ENCODE results near the gene PSMD9.

PSMD9 gene

DNA sequence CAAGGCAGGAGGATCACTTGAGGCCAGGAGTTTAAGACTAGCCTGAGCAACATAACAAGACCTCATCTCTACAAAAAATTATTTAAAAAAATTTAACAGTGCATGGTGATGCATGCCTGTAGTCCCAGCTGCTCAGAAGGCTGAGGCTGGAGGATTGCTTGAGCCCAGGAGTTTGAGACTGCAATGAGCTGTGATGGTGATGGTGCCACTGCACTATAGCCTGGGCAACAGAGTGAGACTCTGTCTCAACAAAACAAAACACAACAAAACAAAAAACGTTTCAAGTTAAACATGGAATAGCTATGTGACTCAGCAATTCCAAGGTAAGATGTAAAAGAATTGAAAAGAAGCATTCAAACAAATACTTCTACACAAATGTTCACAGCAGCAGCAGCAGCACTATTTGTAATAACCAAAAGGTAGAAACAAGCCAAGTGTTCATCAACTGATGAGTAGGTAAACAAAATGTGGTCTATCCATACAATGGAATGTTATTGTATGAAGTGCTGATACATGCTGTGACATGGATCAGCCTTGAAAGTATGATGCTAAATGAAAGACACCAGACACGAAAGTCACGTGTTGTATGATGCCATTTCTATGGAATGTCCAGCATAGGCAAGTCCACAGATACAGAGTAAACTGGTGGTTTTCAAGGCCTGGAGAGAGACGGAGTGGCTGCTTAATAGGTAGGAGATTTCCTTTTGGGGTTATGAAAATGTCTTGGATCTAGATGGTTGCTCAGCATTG lies 61.2 kb downstream of the PSMD9 start:
- peak; percentile 72 for FAIRE-seq
- no peak for DNase-seq (ENCODE audit: insufficient read length, low spot score)

DNA sequence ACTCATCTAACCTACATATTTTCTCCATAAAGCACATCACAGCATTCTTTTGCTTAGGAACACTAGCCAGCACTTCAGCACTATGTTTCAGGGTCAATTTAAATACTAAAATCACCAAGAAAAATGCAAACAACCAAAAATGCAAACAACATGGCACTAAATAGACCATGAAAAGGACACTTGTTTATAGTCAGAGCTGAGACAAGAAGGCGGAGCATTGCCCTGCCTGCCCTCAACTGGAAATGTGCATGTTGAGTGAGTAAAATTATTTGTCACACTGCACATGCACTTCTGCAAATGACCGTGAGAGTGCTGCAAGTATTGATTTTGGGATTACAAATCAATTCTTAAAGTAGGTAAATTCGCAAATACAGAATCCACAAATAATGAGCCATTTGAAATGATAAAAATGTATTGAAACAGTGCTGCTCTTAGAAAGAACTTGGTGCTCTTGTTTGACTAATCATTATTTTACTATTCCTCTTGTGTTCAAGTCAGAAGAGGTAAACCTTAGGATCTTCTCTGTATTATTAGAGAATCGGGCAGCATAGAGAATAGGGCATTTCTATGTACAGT lies 64.6 kb downstream of the PSMD9 start:
- FAIRE-seq: no peak
- no peak for DNase-seq (ENCODE audit: insufficient read length, low spot score)

DNA sequence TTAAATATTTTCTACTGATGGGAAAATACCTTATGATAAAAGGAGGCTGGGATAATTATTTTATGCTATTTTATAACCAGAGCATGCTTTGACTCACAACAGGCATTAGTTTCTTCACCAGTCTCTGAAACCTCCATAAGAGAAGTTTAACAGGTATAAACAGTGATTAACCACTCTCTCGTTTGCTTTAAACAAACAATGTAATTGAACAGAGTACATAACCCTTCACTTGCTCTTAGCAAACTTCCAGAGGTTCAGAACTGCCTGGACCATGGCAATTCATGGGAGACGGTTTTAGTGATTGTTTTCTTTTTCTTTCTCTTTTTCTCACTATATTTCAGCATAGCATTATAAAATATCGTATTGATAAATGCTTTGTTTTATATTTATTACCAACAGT lies 65.1 kb downstream of the PSMD9 start:
- FAIRE-seq: no peak
- no peak for DNase-seq (ENCODE audit: insufficient read length, low spot score)

- FAIRE-seq (no peak), DNase-seq (ENCODE audit: insufficient read length, low spot score) (peak; percentile 25)
These were observed 67.0 kb downstream of the PSMD9 start for GRCh38 chr12:121955258-121956237.

DNA sequence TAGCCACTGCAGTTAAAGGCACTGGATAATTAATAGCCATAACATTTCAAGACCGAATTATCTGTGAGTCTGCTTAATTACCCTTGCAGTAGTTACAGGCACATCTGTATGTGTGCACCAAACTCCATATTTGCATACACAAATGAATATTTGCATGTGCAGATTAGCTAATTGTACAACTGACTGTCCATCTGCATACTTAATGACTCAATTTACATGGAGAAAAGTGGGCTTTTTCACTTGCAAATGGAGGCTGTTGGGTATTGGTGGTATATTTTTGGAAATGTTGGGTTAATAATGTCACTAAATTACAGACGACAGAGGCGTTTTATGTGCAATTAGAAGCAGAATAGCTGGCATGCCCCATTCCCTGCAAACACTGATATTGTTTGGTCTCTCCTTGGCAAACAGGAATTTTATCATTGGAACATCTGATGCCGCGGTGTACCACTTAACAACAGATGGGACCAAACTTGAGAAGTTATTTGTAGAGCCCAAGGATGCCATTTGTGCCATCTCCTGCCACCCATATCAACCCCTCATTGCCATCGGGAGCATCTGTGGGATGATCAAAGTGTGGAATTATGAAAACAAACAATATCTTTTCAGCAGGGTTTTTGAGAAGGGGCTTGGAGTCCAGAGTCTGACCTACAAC lies 69.4 kb downstream of the PSMD9 start:
- no peak for FAIRE-seq

GRCh38 chr12:121958541-121959240 lies 70.1 kb downstream of the PSMD9 start:
- FAIRE-seq: no peak

More for the DNA sequence above, 69.4 kb downstream of the PSMD9 start:
- no peak for DNase-seq (ENCODE audit: insufficient read length, low spot score)

GRCh38 chr12:121960541-121960940 lies 72.0 kb downstream of the PSMD9 start:
- DNase-seq (ENCODE audit: insufficient read length, low spot score): no peak
- no peak for FAIRE-seq

More at GRCh38 chr12:121958541-121959240, 70.1 kb downstream of the PSMD9 start:
- DNase-seq (ENCODE audit: insufficient read length, low spot score): no peak

DNA sequence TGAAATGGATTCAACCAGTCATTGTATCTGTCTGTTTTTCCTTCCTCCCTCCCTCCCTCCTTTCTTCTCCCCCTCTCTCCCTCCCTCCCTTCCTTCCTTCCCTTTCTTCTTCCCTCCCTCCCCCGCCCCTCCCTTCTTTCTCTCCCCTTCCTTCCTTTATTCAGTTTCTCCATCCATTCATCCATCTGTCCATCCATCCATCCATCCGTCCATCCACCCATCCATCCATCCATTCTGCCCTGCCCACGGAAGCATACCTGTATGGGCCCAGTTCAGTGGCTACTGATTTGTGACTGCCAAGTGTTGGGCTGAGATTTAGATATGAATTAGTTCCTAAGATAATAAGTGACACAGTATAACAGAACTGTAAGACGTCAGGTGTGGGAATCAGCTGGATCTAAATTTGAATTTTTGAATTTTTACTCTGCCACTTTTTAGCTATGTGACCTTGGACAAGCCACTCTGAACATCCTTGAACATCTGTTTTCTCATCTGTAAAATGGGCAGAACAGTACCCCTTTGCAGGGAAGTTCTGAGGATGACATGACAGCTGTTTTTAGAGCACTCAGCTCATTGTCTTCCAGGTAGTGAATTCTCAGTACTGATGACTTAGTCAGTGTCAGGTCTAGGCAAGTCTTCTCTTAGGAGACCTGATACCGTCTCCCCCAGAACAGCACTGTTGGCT lies 72.7 kb downstream of the PSMD9 start:
- FAIRE-seq (no peak), DNase-seq (ENCODE audit: insufficient read length, low spot score) (no peak)

GRCh38 chr12:121963341-121964018 lies 74.9 kb downstream of the PSMD9 start:
- no peak for FAIRE-seq
- DNase-seq (ENCODE audit: insufficient read length, low spot score): no peak

DNA sequence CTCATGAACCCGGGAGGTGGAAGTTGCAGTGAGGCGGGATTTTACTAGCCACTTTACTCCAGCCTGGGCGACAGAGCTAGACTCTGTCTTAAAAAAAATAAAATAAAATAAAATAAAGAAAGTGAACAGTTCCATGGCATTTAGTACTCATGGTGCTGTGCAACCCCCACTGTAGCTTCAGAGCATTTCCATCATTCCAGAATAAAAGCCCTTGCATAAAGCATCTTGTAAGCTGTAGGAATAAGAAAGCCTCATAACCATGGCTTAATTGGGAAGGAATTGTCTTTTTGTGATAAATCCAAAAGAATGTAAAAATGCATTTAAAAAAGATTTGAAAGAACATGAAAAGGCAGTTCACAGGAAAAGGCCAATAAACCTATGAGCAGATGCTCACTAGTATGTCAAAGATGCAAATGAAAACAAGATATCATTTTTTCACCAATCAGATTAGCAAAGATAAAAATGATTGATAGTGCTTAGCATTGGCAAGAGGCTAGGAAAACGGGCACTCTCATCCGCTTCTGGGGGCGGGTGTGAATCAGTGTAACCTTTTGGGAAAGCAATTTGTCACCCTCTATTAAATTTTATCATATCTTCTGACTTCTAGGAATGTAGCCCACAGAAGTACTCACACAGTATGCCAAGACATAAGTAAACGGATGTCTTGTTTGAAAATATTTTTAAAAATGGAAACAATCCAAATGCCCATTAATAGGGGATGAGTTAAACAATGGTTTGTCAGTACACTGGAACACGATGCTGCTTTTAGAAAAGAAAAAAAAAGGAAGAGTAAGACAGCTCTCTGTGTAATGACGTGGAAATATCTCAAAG lies 76.4 kb downstream of the PSMD9 start:
- FAIRE-seq (no peak), DNase-seq (ENCODE audit: insufficient read length, low spot score) (peak; percentile 76)

- no peak for FAIRE-seq
- DNase-seq (ENCODE audit: insufficient read length, low spot score): no peak
These were observed 78.4 kb downstream of the PSMD9 start for GRCh38 chr12:121966959-121967358.
